Cardiac septum (tissue), 1 donor: ENCODE data around the gene ZNF383. TPM values are rescaled to one million over a fixed set of nuclear protein-coding genes. Genes with fewer than 3 reads are reported as not detected.
A peak's percentile ranks its signal among the peaks of the same experiment; 100 is the strongest.
"Not testable (repeated sequence)": the region's sequence is repeated elsewhere in the genome, so short reads cannot be mapped to it uniquely, and the experiment has no call there.

Experiments used
- DNase-seq: peaks from one replicate; pipeline ENCODE4 v3.0.0-alpha.2; 2020; ENCODE audit warnings: low spot score
- intact Hi-C: fragments of 100-400 bp; cut with DNase I; formaldehyde crosslinking; loops from one replicate; pipeline ENCODE4 v1.14.0; 2022
- total RNA-seq: library from RNA; stranded (reverse); fragmentation: NEBNext Ultra II Directional; extraction: Animal tissue kit (Norgen Biotek cat#: 25700); gene quantifications from one replicate; pipeline ENCODE4 v1.2.1, GENCODE V29; 2021
- donor health status: DM: no; HTN: no; CAD: no.

ZNF383 gene
- total RNA-seq, 1 donor from 2014 or later: 9.2 TPM

DNA sequence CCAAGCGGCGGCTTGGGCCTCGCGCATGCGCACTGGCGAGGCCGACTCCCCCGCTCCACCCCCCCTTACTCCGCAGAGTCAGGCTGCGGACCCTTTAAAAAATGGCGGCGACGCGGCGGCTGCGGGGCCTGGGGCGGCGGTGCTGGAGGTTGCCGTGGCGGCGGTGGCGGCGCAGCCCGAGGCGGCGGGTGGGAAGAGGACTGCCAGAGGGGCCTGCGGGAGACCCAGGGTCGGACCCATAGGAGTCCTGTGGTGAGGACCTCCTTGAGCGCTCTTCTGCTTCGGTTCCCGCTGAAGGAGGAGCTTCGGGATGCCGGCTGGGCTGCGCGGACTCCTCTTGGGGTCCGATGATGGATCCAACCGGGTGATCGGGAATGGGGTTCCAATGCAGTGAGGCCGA lies 71.2 kb downstream of the ZNF383 start:
- DNase-seq: peak; percentile 92
- intact Hi-C loops: not testable (repeated sequence)

DNA sequence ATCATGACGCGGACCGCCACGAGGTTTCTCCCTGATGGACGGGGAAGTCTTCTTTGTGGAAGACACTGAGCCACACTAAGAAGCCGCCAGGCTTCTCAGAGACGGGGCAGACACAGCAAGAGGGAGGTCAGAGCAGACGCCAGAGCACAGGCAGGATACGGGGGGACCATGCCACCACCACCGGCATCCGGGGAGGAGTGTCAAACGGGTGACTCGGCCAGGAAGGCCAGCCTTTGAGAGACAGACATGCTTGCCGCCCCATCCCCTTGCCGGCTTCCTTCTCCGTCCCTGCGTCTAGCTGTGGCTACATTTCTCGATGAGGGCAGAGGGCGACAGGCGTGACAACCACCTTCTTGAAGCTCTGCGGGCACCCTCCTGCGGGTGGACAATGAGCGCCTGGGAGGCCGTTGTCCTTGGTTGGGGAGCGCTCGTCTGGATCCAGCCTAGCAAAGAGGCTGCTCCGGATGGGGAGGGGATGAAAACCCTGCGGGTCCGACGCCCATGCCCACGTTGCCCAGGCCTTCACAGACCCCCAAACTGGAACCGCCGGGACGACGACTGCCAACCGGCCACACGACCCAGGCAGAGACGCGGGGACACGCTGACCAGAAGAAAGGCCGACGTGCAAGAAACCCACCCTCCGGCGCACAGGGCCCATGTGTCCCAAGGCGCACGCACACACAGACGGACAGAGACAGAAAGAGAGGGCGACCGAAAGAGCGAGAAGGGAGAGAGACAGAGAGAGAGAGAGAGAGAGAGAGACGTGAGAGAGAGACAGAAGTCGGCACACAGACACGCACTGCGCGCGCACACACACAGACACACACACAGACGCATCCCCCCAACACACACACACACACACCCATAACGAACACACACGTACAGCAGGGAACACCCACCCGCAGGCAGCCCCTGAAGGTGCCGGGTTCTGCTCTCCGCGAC lies 75.3 kb downstream of the ZNF383 start:
- DNase-seq: peak; percentile 91
- intact Hi-C loops: not testable (repeated sequence)

GRCh38 chr19:37294246-37294645 lies 76.2 kb downstream of the ZNF383 start:
- DNase-seq: peak; percentile 72
- intact Hi-C loops: not testable (repeated sequence)

Other genes with a start within 250 kb of the ZNF383 start
- 6.5 TPM for gene ZNF420, start 139.8 kb upstream of the ZNF383 start, total RNA-seq
- 12.2 TPM for gene ZNF585A, start 45.5 kb upstream of the ZNF383 start, total RNA-seq
- gene ZNF585B, start 7.7 kb upstream of the ZNF383 start, total RNA-seq: 12.9 TPM
- 6.7 TPM for gene ZNF527, start 152.9 kb downstream of the ZNF383 start, total RNA-seq
- gene ZNF569, start 249.2 kb downstream of the ZNF383 start, total RNA-seq: 5.9 TPM